Mesenchymal stem cell (in vitro differentiated cells and primary cell): ENCODE measurements around the gene TSPAN14.

ENCODE experiments used
- DNase-seq: peaks from one replicate; pipeline ENCODE4 v3.0.0-alpha.2; 2013
- H2AFZ ChIP-seq: one replicate; pipeline ENCODE4 v1.6.1; 2013; ENCODE audit warnings: low read depth, mild to moderate bottlenecking, control low read depth, inconsistent platforms, low read length, moderate library complexity
- H2AK5ac ChIP-seq: 2 replicates; pipeline ENCODE4 v1.6.1; 2013; ENCODE audit warnings: low read length, moderate library complexity, mild to moderate bottlenecking, inconsistent platforms; ENCODE audit not compliant: severe bottlenecking
- H2BK120ac ChIP-seq: one replicate; pipeline ENCODE4 v1.6.1; 2013; ENCODE audit warnings: low read depth, mild to moderate bottlenecking, inconsistent platforms, low read length, moderate library complexity
- H2BK12ac ChIP-seq, 2 experiments: one replicate each; pipeline ENCODE4 v1.6.1; 2013; ENCODE audit warnings: inconsistent platforms in 2 of 2, low read length in 2 of 2, mild to moderate bottlenecking in 2 of 2, moderate library complexity in 2 of 2, control low read depth in 1 of 2
- H2BK15ac ChIP-seq: one replicate; pipeline ENCODE4 v1.6.1; 2013; ENCODE audit warnings: mild to moderate bottlenecking, low read depth, inconsistent platforms; ENCODE audit not compliant: poor library complexity, severe bottlenecking
- H2BK5ac ChIP-seq: 2 replicates; pipeline ENCODE4 v1.6.1; 2013; ENCODE audit warnings: low read depth, mild to moderate bottlenecking, low read length, control low read depth, inconsistent platforms; ENCODE audit not compliant: poor library complexity, severe bottlenecking
- H3K14ac ChIP-seq, 2 experiments: one replicate each; pipeline ENCODE4 v1.6.1; 2013; ENCODE audit warnings: inconsistent platforms in 2 of 2, low read length in 2 of 2, control low read depth in 1 of 2, mild to moderate bottlenecking in 1 of 2, moderate library complexity in 1 of 2
- H3K18ac ChIP-seq, 2 experiments: one replicate each; pipeline ENCODE4 v1.6.1; 2013; ENCODE audit warnings: inconsistent platforms in 2 of 2, low read length in 2 of 2, control low read depth in 1 of 2, low read depth in 1 of 2, mild to moderate bottlenecking in 1 of 2
- H3K23ac ChIP-seq, 2 experiments: one replicate each; pipeline ENCODE4 v1.6.1; 2013; ENCODE audit warnings: inconsistent platforms in 2 of 2, low read length in 2 of 2, mild to moderate bottlenecking in 2 of 2, moderate library complexity in 2 of 2, control low read depth in 1 of 2
- H3K27ac ChIP-seq: 2 replicates; pipeline ENCODE4 v1.5.1; 2013; ENCODE audit warnings: mild to moderate bottlenecking, moderate library complexity, low read length, control low read depth, inconsistent platforms; ENCODE audit not compliant: poor library complexity, severe bottlenecking
- H3K27me3 ChIP-seq, 2 experiments: 2 replicates each; pipeline versions ENCODE4 v1.6.1 to v1.7.0; 2013; ENCODE audit warnings: low read length in 2 of 2, mild to moderate bottlenecking in 2 of 2, moderate library complexity in 2 of 2, control low read depth in 1 of 2, inconsistent platforms in 1 of 2; ENCODE audit not compliant: control insufficient read depth in 1 of 2, insufficient read depth in 1 of 2
- H3K36me3 ChIP-seq, 2 experiments: 2 replicates each; pipeline versions ENCODE4 v1.6.1 to v1.7.0; 2013; ENCODE audit warnings: low read length in 2 of 2, control low read depth in 1 of 2, inconsistent platforms in 1 of 2, low read depth in 1 of 2, mild to moderate bottlenecking in 1 of 2; ENCODE audit not compliant: insufficient read depth in 2 of 2, control insufficient read depth in 1 of 2
- H3K4ac ChIP-seq, 2 experiments: one replicate each; pipeline ENCODE4 v1.6.1; 2013; ENCODE audit warnings: inconsistent platforms in 2 of 2, low read length in 2 of 2, mild to moderate bottlenecking in 2 of 2, moderate library complexity in 2 of 2, control low read depth in 1 of 2, low read depth in 1 of 2
- H3K4me1 ChIP-seq: 2 replicates; pipeline ENCODE4 v1.6.1; 2013; ENCODE audit warnings: low read depth, low read length, control low read depth; ENCODE audit not compliant: control insufficient read depth, insufficient read depth
- H3K4me2 ChIP-seq: 2 replicates; pipeline ENCODE4 v1.6.1; 2013; ENCODE audit warnings: low read length, mild to moderate bottlenecking, inconsistent platforms; ENCODE audit not compliant: poor library complexity, severe bottlenecking
- H3K4me3 ChIP-seq, 2 experiments: 2 replicates each; pipeline versions ENCODE4 v1.5.1 to v1.7.0; 2013; ENCODE audit warnings: low read length in 2 of 2, mild to moderate bottlenecking in 2 of 2, control low read depth in 1 of 2, low read depth in 1 of 2; ENCODE audit not compliant: insufficient read depth in 1 of 2
- H3K79me1 ChIP-seq: replicated peaks from 2 replicates; pipeline ENCODE4 v1.6.1; 2013; ENCODE audit warnings: mild to moderate bottlenecking, control low read depth, low read length, inconsistent platforms; ENCODE audit not compliant: poor library complexity, severe bottlenecking
- H3K9ac ChIP-seq: 2 replicates; pipeline ENCODE4 v1.7.0; 2013; ENCODE audit warnings: mild to moderate bottlenecking, low read length, moderate library complexity
- H3K9me3 ChIP-seq: 2 replicates; pipeline ENCODE4 v1.7.0; 2013; ENCODE audit warnings: mild to moderate bottlenecking, low read length; ENCODE audit not compliant: control insufficient read depth
- H4K8ac ChIP-seq: one replicate; pipeline ENCODE4 v1.6.1; 2013; ENCODE audit warnings: inconsistent platforms, mild to moderate bottlenecking, low read length, moderate library complexity
- H4K91ac ChIP-seq: one replicate; pipeline ENCODE4 v1.6.1; 2013; ENCODE audit warnings: mild to moderate bottlenecking, low read length, inconsistent platforms
- WGBS: methylation state at CpG from one replicate; pipeline ENCODE4 v1.1.7; 2013; ENCODE audit warnings: mixed read lengths; 5-methylcytosine and 5-hydroxymethylcytosine counted together

The TSPAN14 gene

DNA sequence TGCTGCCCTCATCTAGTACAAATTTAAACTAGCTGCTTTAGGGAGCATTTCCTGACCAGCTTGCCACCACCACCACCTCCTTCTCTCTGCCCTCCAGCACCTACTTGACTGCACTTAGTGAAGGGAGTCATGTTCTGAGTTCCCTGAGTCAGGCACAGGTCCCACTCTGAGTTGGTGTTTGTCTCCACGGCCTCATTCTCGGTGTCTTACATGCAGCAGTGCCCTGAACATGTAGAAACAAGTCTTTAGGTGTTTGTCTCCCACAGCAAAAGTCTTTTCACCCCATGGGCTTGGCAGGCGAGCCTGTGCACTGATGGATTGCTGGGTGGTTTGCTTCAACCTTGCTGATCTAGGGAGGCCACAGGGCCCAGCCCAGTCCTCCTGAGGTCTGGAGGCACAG lies 16.9 kb downstream of the TSPAN14 start:
- Histone ChIP-seq H3K18ac (peak overlapping the region; percentile 25 to 71), H2AFZ (no peak overlapping the region), H3K4me1 (peaks cover 47% of the 10 kb centered on the region), H2BK5ac (no peak overlapping the region), H4K8ac (peak overlapping the region; percentile 69), H4K91ac (peak overlapping the region; percentile 63), H2AK5ac (peak overlapping the region; percentile 41), H3K4ac (peak overlapping the region in 1 of 2 experiments; percentile 46), H2BK12ac (peak overlapping the region in 1 of 2 experiments; percentile 11), H2BK15ac (no peak overlapping the region), H3K23ac (no peak overlapping the region), H3K79me1 (no peaks in the 10 kb centered on the region), H3K14ac (no peak overlapping the region), H3K4me3 (no peak overlapping the region), H3K4me2 (no peak overlapping the region), H3K27ac (peak overlapping the region; percentile 35), H3K27me3 (no peaks in the 10 kb centered on the region), H3K9me3 (no peaks in the 10 kb centered on the region), H3K36me3 (peaks cover 37 to 44% of the 10 kb centered on the region in 2 experiments), H3K9ac (no peak overlapping the region), H2BK120ac (peak overlapping the region; percentile 8)
- no peak for DNase-seq
- 100% methylated on average over 3 of the region's 3 CpGs for WGBS

DNA sequence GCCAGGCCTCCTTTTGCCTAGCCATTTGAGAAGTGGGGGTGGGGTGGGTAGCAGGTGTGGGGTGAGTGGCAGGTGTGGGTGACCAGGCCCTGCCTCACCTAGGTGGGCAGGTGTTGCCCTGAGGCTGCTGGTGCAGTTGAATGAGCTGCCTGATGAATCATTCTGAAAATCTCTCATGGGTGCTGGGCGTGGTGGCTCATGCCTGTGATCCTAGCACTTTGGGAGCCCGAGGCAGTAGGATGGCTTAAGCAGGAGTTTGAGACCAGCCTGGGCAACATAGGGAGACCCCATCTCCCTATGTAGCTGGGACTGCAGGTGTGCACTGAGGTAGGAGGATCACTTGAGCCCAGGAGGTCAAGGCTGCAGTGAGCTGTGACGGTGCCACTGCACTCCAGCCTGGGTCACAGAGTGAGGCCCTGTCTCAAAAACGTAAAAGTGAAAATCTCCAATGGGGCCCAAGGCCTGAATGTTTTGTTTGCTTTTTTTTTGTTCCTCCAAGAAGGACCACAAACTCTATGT lies 17.7 kb downstream of the TSPAN14 start:
- Histone ChIP-seq H2BK12ac (peak overlapping the region in 1 of 2 experiments; percentile 7), H3K18ac (peak overlapping the region in 1 of 2 experiments; percentile 31), H4K8ac (no peak overlapping the region), H2AK5ac (no peak overlapping the region), H3K4ac (no peak overlapping the region), H3K4me1 (peaks cover 44% of the 10 kb centered on the region), H3K36me3 (peaks cover 40 to 45% of the 10 kb centered on the region in 2 experiments), H3K9ac (peak overlapping the region; percentile 65), H3K4me3 (no peak overlapping the region), H2BK5ac (no peak overlapping the region), H3K4me2 (no peak overlapping the region), H3K27me3 (no peaks in the 10 kb centered on the region), H3K9me3 (peaks cover under 1% of the 10 kb centered on the region), H3K23ac (no peak overlapping the region), H2AFZ (no peak overlapping the region), H2BK15ac (no peak overlapping the region), H2BK120ac (no peak overlapping the region), H3K27ac (peak overlapping the region; percentile 35), H4K91ac (peak overlapping the region; percentile 14), H3K14ac (no peak overlapping the region), H3K79me1 (no peaks in the 10 kb centered on the region)
- 66% methylated on average over 4 of the region's 4 CpGs for WGBS
- no peak for DNase-seq

DNA sequence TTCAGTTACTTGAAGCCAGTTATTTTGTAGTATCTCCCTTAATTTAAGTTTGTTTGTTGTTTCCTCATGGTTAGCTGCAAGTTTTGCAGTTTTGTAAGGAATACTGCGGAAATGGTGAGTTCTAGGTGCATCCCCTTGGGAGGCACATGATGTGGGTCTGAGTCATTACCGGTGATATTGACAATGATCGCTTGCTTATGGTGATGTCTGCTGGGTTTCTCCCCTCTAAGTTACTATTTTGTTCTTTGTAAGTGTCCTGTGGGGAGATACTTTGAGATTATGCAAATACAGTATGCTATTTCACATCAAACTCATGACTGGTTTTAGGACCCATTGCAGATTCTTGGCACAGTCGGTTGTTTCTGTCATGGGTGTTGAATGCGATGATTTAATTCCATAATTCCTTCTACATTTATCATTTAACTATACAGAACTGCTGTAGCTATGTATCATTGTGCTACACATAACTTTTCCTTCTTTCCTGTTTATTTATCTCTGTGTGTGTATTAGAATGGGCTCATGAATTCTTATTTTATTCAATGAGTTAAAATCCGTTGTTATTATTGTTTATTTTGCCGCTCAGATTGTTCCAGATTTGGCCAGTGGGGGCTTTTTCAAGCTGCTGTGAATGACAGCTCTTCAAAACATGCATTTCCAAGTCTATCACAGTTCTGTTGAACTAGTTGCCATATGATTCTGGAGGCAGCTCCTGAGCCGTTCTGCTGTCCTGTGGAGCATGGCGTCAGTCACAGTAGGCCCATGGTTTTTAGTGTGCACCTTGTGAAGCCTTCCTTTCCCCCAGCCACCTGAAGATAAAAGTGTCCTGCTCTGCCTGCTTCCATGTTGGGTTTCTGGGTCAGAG lies 18.4 kb downstream of the TSPAN14 start:
- Histone ChIP-seq H3K4me1 (peaks cover 46% of the 10 kb centered on the region), H3K4me3 (peak overlapping the region in 1 of 2 experiments; percentile 15), H4K8ac (no peak overlapping the region), H3K4ac (no peak overlapping the region), H3K27me3 (no peaks in the 10 kb centered on the region), H3K23ac (no peak overlapping the region), H3K9me3 (peaks cover 2% of the 10 kb centered on the region), H3K79me1 (no peaks in the 10 kb centered on the region), H2BK120ac (no peak overlapping the region), H3K14ac (no peak overlapping the region), H2BK15ac (no peak overlapping the region), H3K36me3 (peaks cover 43 to 48% of the 10 kb centered on the region in 2 experiments), H2AK5ac (peak overlapping the region; percentile 97), H3K9ac (peak overlapping the region; percentile 65), H2BK5ac (peak overlapping the region; percentile 45), H3K18ac (no peak overlapping the region), H2BK12ac (peak overlapping the region; percentile 41 to 42), H3K27ac (peak overlapping the region; percentile 85), H4K91ac (no peak overlapping the region), H2AFZ (no peak overlapping the region), H3K4me2 (no peak overlapping the region)
- WGBS: 57% methylated on average over 7 of the region's 9 CpGs
- peak; percentile 87 for DNase-seq

GRCh38 chr10:80473096-80473657 lies 19.1 kb downstream of the TSPAN14 start:
- H3K23ac ChIP-seq: peak overlapping the region in 1 of 2 experiments; percentile 75
- H2BK5ac ChIP-seq: peak overlapping the region; percentile 2
- peaks cover 44 to 46% of the 10 kb centered on the region in 2 experiments for H3K36me3 ChIP-seq
- peak overlapping the region in 1 of 2 experiments; percentile 41 for H2BK12ac ChIP-seq
- H3K79me1 ChIP-seq: no peaks in the 10 kb centered on the region
- peak overlapping the region in 1 of 2 experiments; percentile 44 for H3K4ac ChIP-seq
- no peak for DNase-seq
- peak overlapping the region; percentile 33 for H2BK15ac ChIP-seq
- peak overlapping the region; percentile 97 for H2AK5ac ChIP-seq
- H3K27ac ChIP-seq: peak overlapping the region; percentile 85
- H3K9me3 ChIP-seq: peaks cover 2% of the 10 kb centered on the region
- WGBS: 94% methylated on average over 3 of the region's 3 CpGs
- no peak overlapping the region for H3K4me2 ChIP-seq
- H4K8ac ChIP-seq: peak overlapping the region; percentile 75
- no peak overlapping the region for H3K14ac ChIP-seq
- H3K27me3 ChIP-seq: no peaks in the 10 kb centered on the region
- peak overlapping the region; percentile 94 for H4K91ac ChIP-seq
- peak overlapping the region; percentile 35 for H2BK120ac ChIP-seq
- peak overlapping the region; percentile 65 for H3K9ac ChIP-seq
- H3K4me1 ChIP-seq: peaks cover 41% of the 10 kb centered on the region
- peak overlapping the region in 1 of 2 experiments; percentile 11 for H3K4me3 ChIP-seq
- peak overlapping the region; percentile 27 to 79 for H3K18ac ChIP-seq
- no peak overlapping the region for H2AFZ ChIP-seq
